A549 (cell line): ENCODE measurements around the gene PLEKHA5. TPM values are rescaled to one million over a fixed set of nuclear protein-coding genes. Genes with fewer than 3 reads are reported as not detected.
"Not testable (repeated sequence)": the region's sequence is repeated elsewhere in the genome, so short reads cannot be mapped to it uniquely, and the experiment has no call there.

Source experiments
- ATAC-seq, 2 experiments: fragments of 200-7000 bp in 1 of 2; fragments of >200 bp in 1 of 2; cut with Nextera tagmentation in 1 of 2; cut with Tn5 transposase in 1 of 2; 3 replicates each; pipeline versions ENCODE4 v1.8.0 to v1.9.1; 2018 to 2020; ENCODE audit warnings: mild to moderate bottlenecking in 1 of 2, moderate library complexity in 1 of 2
- CTCF ChIA-PET: fragments of 300-600 bp; sonication (Branson Sonifier 250); formaldehyde crosslinking; extraction: SDS; loops from one replicate; lab custom pipeline; 2021; ENCODE audit warnings: antibody characterized with exemption, inconsistent platforms; lab: Yijun Ruan, JAX
- POLR2A ChIA-PET: fragments of 350-600 bp; formaldehyde crosslinking; extraction: SDS; loops from one replicate; lab custom pipeline; 2021; ENCODE audit warnings: antibody characterized with exemption, inconsistent platforms; lab: Yijun Ruan, JAX
- DNase-seq, 2 experiments: peaks; one replicate each; pipeline versions ENCODE4 v3.0.0 to v3.0.0-alpha.2; 2011 to 2016; ENCODE audit warnings: low read depth in 1 of 2, low spot score in 1 of 2
- FAIRE-seq: peaks from 2 replicates; lab custom pipeline; 2011; peaks lifted over from hg19 to GRCh38; lab: Jason Lieb, UNC
- H3K27ac ChIP-seq, 2 experiments: fragments of >200 bp; sonication (Bioruptor Twin); formaldehyde crosslinking; 3 replicates each; pipeline ENCODE4 v1.5.1; 2016 to 2017
- H3K4me1 ChIP-seq: fragments of >200 bp; sonication (Bioruptor Twin); formaldehyde crosslinking; 3 replicates; pipeline ENCODE4 v1.6.1; 2016
- H3K4me2 ChIP-seq: fragments of >200 bp; sonication (Bioruptor Twin); formaldehyde crosslinking; 3 replicates; pipeline ENCODE4 v1.6.1; 2016
- H3K4me3 ChIP-seq: fragments of >200 bp; sonication (Bioruptor Twin); formaldehyde crosslinking; 3 replicates; pipeline ENCODE4 v1.5.1; 2016
- H3K9me3 ChIP-seq: fragments of >200 bp; sonication (Bioruptor Twin); formaldehyde crosslinking; 3 replicates; pipeline ENCODE4 v1.6.1; 2016
- ESRRA ChIP-seq: fragments of 150-350 bp; IDR thresholded peaks from 2 replicates; pipeline ENCODE4 v1.6.1; 2014; ENCODE audit warnings: mild to moderate bottlenecking, low read length, borderline replicate concordance
- FOSB ChIP-seq: fragments of 250-450 bp; sonication (Bioruptor Pico); IDR thresholded peaks from 2 replicates; pipeline ENCODE4 v1.5.0; 2020; ENCODE audit warnings: mild to moderate bottlenecking, moderate library complexity
- HDAC2 ChIP-seq: fragments of 200-600 bp; sonication (generic); IDR thresholded peaks from 2 replicates; pipeline ENCODE4 v1.6.1; 2016
- JUNB ChIP-seq: fragments of >200 bp; sonication (Bioruptor Twin); formaldehyde crosslinking; IDR thresholded peaks from 2 replicates; pipeline ENCODE4 v1.6.1; 2016
- MAFK ChIP-seq: fragments of 450-650 bp; IDR thresholded peaks from 2 replicates; pipeline ENCODE4 v1.6.1; 2014; ENCODE audit not compliant: partially characterized antibody
- PBX3 ChIP-seq: IDR thresholded peaks from 2 replicates; pipeline ENCODE4 v1.6.1; 2012
- RAD21 ChIP-seq, 2 experiments: fragments of >200 bp in 1 of 2; sonication (Bioruptor Twin) in 1 of 2; formaldehyde crosslinking in 1 of 2; IDR thresholded peaks in 1 of 2; conservative IDR thresholded peaks in 1 of 2; 2 replicates in 1 of 2; 3 replicates in 1 of 2; pipeline ENCODE4 v1.6.1; 2012 to 2018; ENCODE audit warnings: inconsistent platforms in 1 of 2
- REST ChIP-seq: fragments of 200-600 bp; sonication (generic); IDR thresholded peaks from 2 replicates; pipeline ENCODE4 v1.6.1; 2016; ENCODE audit warnings: antibody characterized with exemption, mild to moderate bottlenecking, moderate library complexity
- SMC3 ChIP-seq: fragments of >200 bp; sonication (Bioruptor Twin); formaldehyde crosslinking; IDR thresholded peaks from 3 replicates; pipeline ENCODE4 v1.6.1; 2018; ENCODE audit warnings: inconsistent platforms
- TP53 ChIP-seq: fragments of 250-450 bp; sonication (Bioruptor Pico); IDR thresholded peaks from 2 replicates; pipeline ENCODE4 v1.5.0; 2021; ENCODE audit warnings: mild to moderate bottlenecking, moderate library complexity
- WGBS: methylation state at CpG from one replicate; pipeline ENCODE4 v1.1.6; 2017; ENCODE audit errors: missing lambda C conversion rate; 5-methylcytosine and 5-hydroxymethylcytosine counted together
- polyA plus RNA-seq, 4 experiments: library from polyadenylated mRNA; depleted of rRNA in 3 of 4; stranded (reverse); fragments of >200 nt; fragmentation: RNase III in 1 of 4; extraction: RNeasy Plus Mini Kit Qiagen cat#74134 plus additional on column Dnase treatment in 1 of 4; gene quantifications; 2 replicates in 3 of 4; 3 replicates in 1 of 4; pipeline ENCODE4 v1.2.3, GENCODE V29; 2011 to 2017
- TF ChIP-seq, protein P1 (sequence below): fragments of 250-450 bp; sonication (Bioruptor Pico); IDR thresholded peaks from 2 replicates; pipeline ENCODE4 v1.5.0; 2020; ENCODE audit warnings: low read depth, mild to moderate bottlenecking, moderate library complexity

PLEKHA5 gene
- polyA plus RNA-seq, 2 of the 4 experiments (the other 2 are of a cell fraction) = 7.6 to 13.2 TPM

DNA sequence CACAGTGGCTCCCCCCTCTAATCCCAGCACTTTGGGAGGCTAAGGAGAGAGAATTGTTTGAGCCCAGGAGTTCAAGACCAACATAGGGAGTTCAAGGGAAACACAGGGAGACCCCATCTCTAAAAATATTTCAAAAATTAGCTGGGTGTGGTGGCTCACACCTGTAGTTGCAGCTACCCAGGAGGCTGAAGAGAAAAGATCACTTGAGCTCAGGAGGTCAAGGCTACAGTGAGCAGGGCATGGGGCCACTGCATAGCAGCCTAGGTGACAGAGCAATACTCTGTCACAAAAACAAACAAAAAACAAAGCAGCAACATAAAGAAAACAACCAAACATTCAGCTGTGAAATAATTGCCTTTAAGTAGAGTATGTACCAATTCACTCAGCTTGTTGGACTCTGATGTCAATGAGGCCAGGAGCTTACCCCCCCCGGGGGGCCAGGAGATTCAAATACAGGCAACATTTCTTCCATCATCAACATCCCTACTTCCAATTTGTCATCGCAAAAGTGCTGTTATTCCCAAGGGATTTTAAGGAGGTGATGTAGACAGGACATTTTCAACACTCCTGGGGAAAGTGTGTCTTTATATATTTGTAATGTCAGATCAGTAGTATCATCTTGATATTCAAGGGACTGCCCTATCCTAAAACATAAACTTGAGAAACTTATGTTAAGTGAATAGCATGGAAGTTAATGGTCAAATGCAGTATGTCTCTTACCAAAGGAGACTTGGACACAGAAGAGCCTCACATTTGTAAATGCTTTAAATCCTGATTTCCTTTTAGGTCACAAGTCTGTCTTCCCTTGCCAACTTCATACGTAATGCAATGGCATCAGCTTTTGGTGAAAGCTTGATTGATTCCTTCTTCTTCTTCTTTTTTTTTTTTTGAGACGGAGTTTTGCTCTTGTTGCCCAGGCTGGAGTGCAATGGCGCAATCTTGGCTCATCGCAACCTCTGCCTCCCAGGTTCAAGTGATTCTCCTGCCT, 269.1 kb downstream of the PLEKHA5 start:
- Histone ChIP-seq H3K27ac (no peak overlapping the region), H3K9me3 (no peaks in the 10 kb centered on the region), H3K4me1 (peaks cover 6% of the 10 kb centered on the region; the same call in 2 of the 3 replicates), H3K4me2 (no peak overlapping the region), H3K4me3 (no peak overlapping the region)
- FAIRE-seq (no peak), ATAC-seq (no peak), DNase-seq (no peak)
- WGBS = 73% methylated on average over 6 of the region's 6 CpGs
- ChIA-PET POLR2A (no interaction called here), CTCF (interaction anchor here (0.7 kb wide), 1 partner anchor 12 kb away, joined by 3 read pairs; no protein-coding TSS in a partner anchor)
- no peak for TF ChIP-seq SMC3
- no peak for TF ChIP-seq TP53 (CRISPR knock-in tag)
- no peak for TF ChIP-seq PBX3

GRCh38 chr12:19400649-19401285, 271.2 kb downstream of the PLEKHA5 start:
- WGBS = 90% methylated on average over 9 of the region's 9 CpGs
- H3K4me2 ChIP-seq, H3K4me1 ChIP-seq, H3K27ac ChIP-seq, FAIRE-seq, POLR2A ChIA-PET, ATAC-seq, DNase-seq, H3K9me3 ChIP-seq, H3K4me3 ChIP-seq: not testable (repeated sequence)
- TF ChIP-seq MAFK = peak; percentile 1
- CTCF ChIA-PET = interaction anchor here (0.6 kb wide), 1 partner anchor 204 kb away, joined by 4 read pairs; no protein-coding TSS in a partner anchor

DNA sequence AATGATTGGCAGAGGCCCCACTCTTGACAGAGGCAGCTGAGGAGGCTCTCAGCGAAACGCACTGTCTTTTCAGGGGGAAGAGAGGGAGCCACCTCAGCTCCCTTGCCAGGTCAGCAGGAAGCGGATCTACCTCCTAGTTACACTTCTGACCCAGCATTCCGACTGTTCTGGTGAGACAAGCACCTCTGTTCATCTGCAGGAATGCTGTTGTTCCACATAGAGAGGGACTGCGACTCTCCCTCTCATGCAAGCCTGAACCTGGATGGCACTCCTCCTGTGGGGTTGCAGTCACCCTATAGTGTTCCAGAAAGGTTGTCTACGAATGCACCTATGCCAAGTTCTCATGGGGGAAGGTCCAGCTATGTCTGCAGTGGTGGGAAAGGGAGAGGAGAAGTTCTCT, 272.7 kb downstream of the PLEKHA5 start:
- peaks cover 5% of the 10 kb centered on the region; the same call in 2 of the 3 replicates for H3K4me1 ChIP-seq
- H3K4me3 ChIP-seq = no peak overlapping the region
- TF ChIP-seq, protein P1, sequence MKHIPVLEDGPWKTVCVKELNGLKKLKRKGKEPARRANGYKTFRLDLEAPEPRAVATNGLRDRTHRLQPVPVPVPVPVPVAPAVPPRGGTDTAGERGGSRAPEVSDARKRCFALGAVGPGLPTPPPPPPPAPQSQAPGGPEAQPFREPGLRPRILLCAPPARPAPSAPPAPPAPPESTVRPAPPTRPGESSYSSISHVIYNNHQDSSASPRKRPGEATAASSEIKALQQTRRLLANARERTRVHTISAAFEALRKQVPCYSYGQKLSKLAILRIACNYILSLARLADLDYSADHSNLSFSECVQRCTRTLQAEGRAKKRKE (CRISPR knock-in tag) = no peak
- TF ChIP-seq HDAC2 (no peak), FOSB (CRISPR knock-in tag) (no peak), JUNB (no peak), ESRRA (no peak), REST (no peak), RAD21 (conservative IDR thresholded peaks at IDR 0.05 in 1 of 2, IDR thresholded peaks at IDR 0.05 in 1 of 2) (no peak)
- H3K4me2 ChIP-seq = no peak overlapping the region
- 80% methylated on average over 6 of the region's 6 CpGs for WGBS
- ATAC-seq = peak; percentile 24 to 33; a peak in 5 of 6 replicates
- peak overlapping the region in 1 of 2 experiments; percentile 5; a peak in 1 of 6 replicates for H3K27ac ChIP-seq
- ChIA-PET CTCF (no interaction called here), POLR2A (no interaction called here)
- FAIRE-seq = no peak
- no peaks in the 10 kb centered on the region for H3K9me3 ChIP-seq
- no peak for DNase-seq
